Colonic mucosa (tissue), 4 donors: Measurements from ENCODE around the gene TIMM44. TPM values are rescaled to one million over a fixed set of nuclear protein-coding genes. Genes with fewer than 3 reads are reported as not detected.

Experiments
- DNase-seq: peaks from one replicate; pipeline ENCODE4 v3.0.0-alpha.2; 2020
- H3K27ac ChIP-seq: fragments of 200-600 bp; one replicate; pipeline ENCODE4 v1.8.0; 2021
- H3K27me3 ChIP-seq: fragments of 200-600 bp; one replicate; pipeline ENCODE4 v1.8.0; 2021
- H3K36me3 ChIP-seq: fragments of 200-600 bp; one replicate; pipeline ENCODE4 v1.8.0; 2021
- H3K4me1 ChIP-seq: fragments of 200-600 bp; one replicate; pipeline ENCODE4 v1.8.0; 2021; ENCODE audit warnings: mild to moderate bottlenecking
- H3K4me3 ChIP-seq: fragments of 200-600 bp; one replicate; pipeline ENCODE4 v1.8.0; 2021
- H3K9ac ChIP-seq, 2 donors: one replicate each; pipeline ENCODE4 v1.7.0; 2013; ENCODE audit warnings: control low read depth in 2 of 2, low read depth in 2 of 2, low read length in 2 of 2
- H3K9me3 ChIP-seq: fragments of 200-600 bp; one replicate; pipeline ENCODE4 v1.8.0; 2021
- CTCF ChIP-seq: fragments of 200-600 bp; IDR thresholded peaks from one replicate; pipeline ENCODE4 v1.8.0; 2022; ENCODE audit warnings: antibody characterized with exemption, mild to moderate bottlenecking
- intact Hi-C: fragments of 100-400 bp; cut with DNase I; formaldehyde crosslinking; loops from one replicate; pipeline ENCODE4 v1.14.1; 2022
- total RNA-seq, 2 donors: library from RNA; stranded (reverse); fragmentation: NEBNext Ultra II Directional in 1 of 2; extraction: Animal tissue kit (Norgen Biotek cat#: 25700) in 1 of 2; gene quantifications; one replicate each; pipeline ENCODE4 v1.2.1, GENCODE V29; 2021
- donor health status: healthy.
- donor health status: DM: no; HTN: no; CAD: no.
- donor health status: DM: no; HTN: no; CAD: no.

Gene TIMM44
- total RNA-seq, 2 donors from 2014 or later: 50.8 to 118 TPM

DNA sequence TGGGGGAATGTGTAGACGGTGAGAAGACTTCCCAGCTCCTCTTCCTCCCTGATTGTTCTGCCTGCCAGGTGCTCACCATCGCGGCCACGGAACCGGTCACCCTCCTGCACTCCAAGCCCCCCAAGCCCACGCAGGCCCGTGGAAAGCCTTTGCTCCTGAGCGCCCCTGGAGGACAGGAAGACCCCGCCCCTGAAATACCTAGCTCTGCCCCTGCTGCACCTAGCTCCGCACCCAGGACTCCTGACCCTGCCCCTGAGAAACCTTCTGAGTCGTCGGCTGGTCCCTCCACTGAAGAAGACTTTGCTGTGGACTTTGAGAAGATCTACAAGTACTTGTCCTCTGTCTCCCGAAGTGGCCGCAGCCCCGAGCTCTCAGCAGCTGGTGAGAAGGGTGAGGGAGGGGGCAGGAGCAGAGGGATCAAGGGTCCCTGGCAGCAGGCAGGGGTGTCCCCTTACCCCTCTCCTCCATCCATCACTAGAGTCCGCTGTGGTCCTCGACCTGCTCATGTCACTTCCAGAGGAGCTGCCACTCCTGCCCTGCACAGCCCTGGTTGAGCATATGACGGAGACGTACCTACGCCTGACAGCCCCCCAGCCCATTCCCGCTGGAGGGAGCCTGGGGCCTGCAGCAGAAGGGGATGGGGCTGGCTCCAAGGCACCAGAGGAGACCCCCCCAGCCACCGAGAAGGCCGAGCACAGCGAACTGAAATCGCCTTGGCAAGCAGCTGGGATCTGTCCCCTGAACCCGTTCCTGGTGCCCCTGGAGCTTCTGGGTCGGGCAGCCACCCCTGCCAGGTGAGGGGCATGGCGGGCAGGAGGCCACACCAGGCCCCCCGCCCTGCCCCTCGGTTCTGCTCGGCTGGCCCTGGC lies 21.3 kb downstream of the TIMM44 start:
- peaks cover 17% of the 10 kb centered on the region for H3K27me3 ChIP-seq
- no peaks in the 10 kb centered on the region for H3K9me3 ChIP-seq
- intact Hi-C loops: loop anchor here (10.0 kb wide), 1 partner anchor 67 kb away; no protein-coding TSS in a partner anchor
- no peak for TF ChIP-seq CTCF
- H3K4me1 ChIP-seq: peaks cover 6% of the 10 kb centered on the region
- no peak overlapping the region for H3K27ac ChIP-seq
- peak overlapping the region in 1 of 2 donors; percentile 3 for H3K9ac ChIP-seq
- no peak for DNase-seq
- no peaks in the 10 kb centered on the region for H3K36me3 ChIP-seq
- no peak overlapping the region for H3K4me3 ChIP-seq

DNA sequence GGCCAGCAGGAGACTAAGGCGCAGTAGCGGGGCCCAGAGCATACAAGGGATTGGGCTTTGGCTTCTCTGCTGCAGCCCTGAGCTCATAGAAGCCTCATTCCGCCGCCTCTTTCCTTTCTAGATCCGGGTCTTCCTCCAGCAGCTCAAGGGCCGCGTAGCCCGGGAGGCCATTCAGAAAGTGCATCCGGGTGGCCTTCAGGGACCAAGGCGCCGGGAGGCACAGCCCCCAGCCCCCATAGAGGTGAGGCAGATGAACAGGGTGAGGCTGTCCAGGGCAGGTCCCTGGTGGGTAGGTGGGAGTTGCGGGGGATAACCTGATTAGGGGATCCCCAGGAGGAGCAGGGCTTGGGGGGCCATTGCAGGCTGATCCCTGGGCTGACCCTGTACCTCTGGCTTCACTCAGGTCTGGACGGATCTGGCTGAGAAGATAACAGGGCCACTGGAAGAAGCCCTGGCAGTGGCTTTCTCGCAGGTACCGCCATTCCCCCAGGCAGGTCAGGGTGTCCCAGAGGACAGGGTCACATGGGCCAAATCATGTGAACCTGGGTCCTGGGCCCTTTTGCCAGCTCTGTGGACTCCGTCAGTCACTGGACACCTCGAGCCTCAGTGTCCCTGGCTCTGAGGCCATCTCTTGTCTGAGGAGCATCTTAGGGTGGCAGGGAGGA lies 22.0 kb downstream of the TIMM44 start:
- no peak for DNase-seq
- no peak for TF ChIP-seq CTCF
- Histone ChIP-seq H3K27me3 (peaks cover 24% of the 10 kb centered on the region), H3K9me3 (no peaks in the 10 kb centered on the region), H3K4me1 (peaks cover 6% of the 10 kb centered on the region), H3K9ac (peak overlapping the region; percentile 48 to 68), H3K36me3 (no peaks in the 10 kb centered on the region), H3K27ac (peak overlapping the region; percentile 80), H3K4me3 (peak overlapping the region; percentile 45)
- intact Hi-C loops: loop anchor here (10.0 kb wide), 1 partner anchor 67 kb away; no protein-coding TSS in a partner anchor

- peak overlapping the region; percentile 49 for H3K4me3 ChIP-seq
- intact Hi-C loops: loop anchor here (10.0 kb wide), 1 partner anchor 66 kb away; no protein-coding TSS in a partner anchor
- peak overlapping the region; percentile 72 to 73 for H3K9ac ChIP-seq
- H3K36me3 ChIP-seq: no peaks in the 10 kb centered on the region
- no peak for TF ChIP-seq CTCF
- H3K4me1 ChIP-seq: peaks cover 14% of the 10 kb centered on the region
- peak overlapping the region; percentile 80 for H3K27ac ChIP-seq
- DNase-seq: peak; percentile 100
- H3K27me3 ChIP-seq: peaks cover 31% of the 10 kb centered on the region
- H3K9me3 ChIP-seq: no peaks in the 10 kb centered on the region
Measured at GRCh38 chr19:7920519-7921301, 22.8 kb downstream of the TIMM44 start.

- Histone ChIP-seq H3K9me3 (no peaks in the 10 kb centered on the region), H3K27me3 (peaks cover 40% of the 10 kb centered on the region), H3K4me3 (peak within 1 kb of the TSS; percentile 49), H3K36me3 (no peaks in the 10 kb centered on the region), H3K4me1 (peaks cover 14% of the 10 kb centered on the region), H3K9ac (peak within 1 kb of the TSS; percentile 72 to 73), H3K27ac (peak within 1 kb of the TSS; percentile 80)
- DNase-seq: peak; percentile 97
- intact Hi-C loops: loop anchor here (10.0 kb wide), 1 partner anchor 65 kb away; no protein-coding TSS in a partner anchor
- TF ChIP-seq CTCF: no peak
Measured at GRCh38 chr19:7919610-7920518, 23.6 kb downstream of the TIMM44 start, which contains the start of gene SNAPC2. Gene SNAPC2 (plus strand): TSS chr19:7920338. CDS start chr19:7920367, 29 bp downstream.
